OCI-LY3 (cell line): Measurements from ENCODE around the gene ARHGEF39.

Experiments used
- H2AFZ ChIP-seq: fragments of 200-600, 300-600 bp; shearing (Covaris generic); 2 replicates; pipeline ENCODE4 v1.6.0; 2014; ENCODE audit warnings: antibody characterized with exemption, low read depth, low read length
- H3K27ac ChIP-seq: fragments of 200-600, 300-600 bp; sonication (generic); 2 replicates; pipeline ENCODE4 v1.5.1; 2014; ENCODE audit warnings: mild to moderate bottlenecking, low read length, moderate library complexity, mixed read lengths
- H3K27me3 ChIP-seq: fragments of 200-600, 300-600 bp; sonication (generic); 2 replicates; pipeline ENCODE4 v1.6.1; 2014; ENCODE audit warnings: low read depth, low read length, mixed read lengths
- H3K36me3 ChIP-seq: fragments of 200-600, 300-600 bp; sonication (generic); replicated peaks from 2 replicates; pipeline ENCODE3; 2014; ENCODE audit warnings: low read depth, low read length, mixed read lengths
- H3K4me1 ChIP-seq: fragments of 300-600, 200-600 bp; sonication (generic); 2 replicates; pipeline ENCODE4 v1.6.1; 2014; ENCODE audit warnings: low read length, mixed read lengths
- H3K4me2 ChIP-seq: fragments of 200-600, 300-600 bp; sonication (generic); 2 replicates; pipeline ENCODE4 v1.6.1; 2014; ENCODE audit warnings: low read length, mixed read lengths
- H3K4me3 ChIP-seq: fragments of 300-600, 200-600 bp; sonication (generic); 2 replicates; pipeline ENCODE4 v1.5.1; 2014; ENCODE audit warnings: antibody characterized with exemption, mild to moderate bottlenecking, low read length, moderate library complexity
- H3K79me2 ChIP-seq: fragments of 300-600, 200-600 bp; shearing (Covaris generic); 2 replicates; pipeline ENCODE4 v1.6.1; 2014; ENCODE audit warnings: mild to moderate bottlenecking, low read length, mixed read lengths
- H3K9ac ChIP-seq: fragments of 300-600, 200-600 bp; shearing (Covaris generic); 2 replicates; pipeline ENCODE4 v1.6.0; 2014; ENCODE audit warnings: mild to moderate bottlenecking, low read length, moderate library complexity
- H3K9me3 ChIP-seq: fragments of 200-600, 300-600 bp; shearing (Covaris generic); 2 replicates; pipeline ENCODE4 v1.6.1; 2014; ENCODE audit warnings: low read length, mixed read lengths; ENCODE audit not compliant: insufficient read depth
- H4K20me1 ChIP-seq: fragments of 200-600, 300-600 bp; sonication (generic); 2 replicates; pipeline ENCODE4 v1.6.1; 2016; ENCODE audit warnings: low read length, mixed read lengths; ENCODE audit not compliant: insufficient read depth
- CTCF ChIP-seq: fragments of 200-600, 300-600 bp; sonication (generic); IDR thresholded peaks from 2 replicates; pipeline ENCODE4 v1.5.1; 2014; ENCODE audit warnings: antibody characterized with exemption, low read length, low read depth
- EZH2phosphoT487 ChIP-seq: fragments of 200-600 bp; shearing (Covaris generic); IDR thresholded peaks from 2 replicates; pipeline ENCODE4 v1.6.1; 2018; ENCODE audit warnings: antibody characterized with exemption, mixed run types, low read depth

ARHGEF39 gene

GRCh38 chr9:35635730-35636129, 29.3 kb downstream of the ARHGEF39 start:
- no peaks in the 10 kb centered on the region for H3K27me3 ChIP-seq
- no peaks in the 10 kb centered on the region for H4K20me1 ChIP-seq
- H3K4me3 ChIP-seq, result no peak overlapping the region
- TF ChIP-seq CTCF (no peak), EZH2phosphoT487 (no peak)
- H3K79me2 ChIP-seq, result no peaks in the 10 kb centered on the region
- H2AFZ ChIP-seq, result no peak overlapping the region
- peak overlapping the region; percentile 27 for H3K4me2 ChIP-seq
- H3K27ac ChIP-seq, result no peak overlapping the region
- no peak overlapping the region for H3K9ac ChIP-seq
- H3K36me3 ChIP-seq, result no peaks in the 10 kb centered on the region
- peaks cover 29% of the 10 kb centered on the region for H3K4me1 ChIP-seq
- no peaks in the 10 kb centered on the region for H3K9me3 ChIP-seq

GRCh38 chr9:35629597-35629996, 35.4 kb downstream of the ARHGEF39 start:
- no peak overlapping the region for H2AFZ ChIP-seq
- no peaks in the 10 kb centered on the region for H3K79me2 ChIP-seq
- no peak overlapping the region for H3K27ac ChIP-seq
- H4K20me1 ChIP-seq, result no peaks in the 10 kb centered on the region
- peaks cover 24% of the 10 kb centered on the region for H3K4me1 ChIP-seq
- no peaks in the 10 kb centered on the region for H3K27me3 ChIP-seq
- no peak overlapping the region for H3K9ac ChIP-seq
- no peak overlapping the region for H3K4me2 ChIP-seq
- no peaks in the 10 kb centered on the region for H3K9me3 ChIP-seq
- no peaks in the 10 kb centered on the region for H3K36me3 ChIP-seq
- no peak for TF ChIP-seq EZH2phosphoT487
- TF ChIP-seq CTCF, result no peak
- no peak overlapping the region for H3K4me3 ChIP-seq

- TF ChIP-seq CTCF, result no peak
- no peak for TF ChIP-seq EZH2phosphoT487
- Histone ChIP-seq H3K4me2 (no peak overlapping the region), H2AFZ (no peak overlapping the region), H3K4me1 (peaks cover 17% of the 10 kb centered on the region), H3K4me3 (no peak overlapping the region), H3K27ac (no peak overlapping the region), H3K36me3 (no peaks in the 10 kb centered on the region), H4K20me1 (no peaks in the 10 kb centered on the region), H3K27me3 (no peaks in the 10 kb centered on the region), H3K9me3 (no peaks in the 10 kb centered on the region), H3K9ac (no peak overlapping the region), H3K79me2 (no peaks in the 10 kb centered on the region)
These were observed 36.5 kb downstream of the ARHGEF39 start for GRCh38 chr9:35628389-35628991.

- Histone ChIP-seq H3K27me3 (no peaks in the 10 kb centered on the region), H3K36me3 (no peaks in the 10 kb centered on the region), H3K9me3 (no peaks in the 10 kb centered on the region), H3K4me1 (peaks cover 17% of the 10 kb centered on the region), H3K9ac (peak overlapping the region; percentile 35; the same call in 1 of the 2 replicates), H3K27ac (peak overlapping the region; percentile 54), H3K79me2 (no peaks in the 10 kb centered on the region), H2AFZ (no peak overlapping the region), H3K4me2 (peak overlapping the region; percentile 75), H4K20me1 (no peaks in the 10 kb centered on the region), H3K4me3 (peak overlapping the region; percentile 30; the same call in 1 of the 2 replicates)
- no peak for TF ChIP-seq CTCF
- no peak for TF ChIP-seq EZH2phosphoT487
These were observed 37.4 kb downstream of the ARHGEF39 start for GRCh38 chr9:35627575-35627974.
